Subcutaneous adipose tissue (tissue), 4 donors: ENCODE results near the gene ARHGEF2. TPM values are rescaled to one million over a fixed set of nuclear protein-coding genes. Genes with fewer than 3 reads are reported as not detected.

ENCODE experiments used
- CTCF ChIP-seq: fragments of 450-650 bp; IDR thresholded peaks from one replicate; pipeline ENCODE4 v1.5.1; 2016; ENCODE audit warnings: low read depth, mild to moderate bottlenecking, control low read depth, antibody characterized with exemption, moderate library complexity
- total RNA-seq, 4 donors: library from RNA; depleted of rRNA; stranded (reverse); fragments of >200 nt; gene quantifications; one replicate each; pipeline ENCODE4 v1.1.0, GENCODE V29; 2016

Gene ARHGEF2
- total RNA-seq, 4 donors from 2014 or later, result 77.9 to 143 (median 131) TPM

DNA sequence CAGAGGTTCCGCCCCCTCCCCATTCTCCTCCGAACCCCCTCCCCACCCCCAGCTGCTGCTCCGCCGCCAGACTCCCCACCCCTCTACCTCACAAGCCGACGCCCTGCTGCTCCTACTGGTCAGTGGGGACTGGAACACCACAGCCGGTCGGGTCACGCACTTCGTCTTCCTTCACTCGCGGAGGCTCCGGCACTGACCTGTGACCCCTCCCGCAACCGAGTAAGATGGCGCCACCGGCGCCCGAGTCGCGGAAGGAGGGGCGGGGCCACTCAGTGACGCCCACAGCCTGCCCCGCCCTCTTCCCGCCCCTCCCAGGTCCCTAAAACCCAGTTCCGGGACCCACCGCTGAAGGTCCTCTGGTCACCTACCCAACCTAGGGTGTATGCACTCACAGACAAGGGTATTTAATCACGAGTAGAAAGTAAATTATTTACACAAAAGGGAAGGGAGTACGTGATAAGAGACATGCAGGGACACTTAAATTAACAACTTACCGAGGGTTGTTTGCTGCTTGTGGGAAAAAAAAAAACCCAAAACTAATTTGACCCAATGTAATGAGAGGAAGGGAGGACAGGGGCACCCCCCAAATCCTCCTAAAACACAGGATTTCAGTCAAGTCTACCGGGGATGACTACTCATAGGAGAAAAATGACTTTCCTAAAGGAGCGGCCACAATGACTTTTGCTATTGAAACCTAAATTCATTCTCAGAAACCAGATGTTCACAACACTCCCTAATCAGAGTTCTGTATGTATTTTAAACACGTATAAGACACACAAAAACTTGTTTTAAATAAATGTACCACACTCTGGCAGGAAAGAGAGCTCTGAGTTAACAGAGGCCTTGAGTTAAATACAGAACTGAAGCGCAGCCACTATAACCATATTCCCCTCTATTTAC lies 66.9 kb downstream of the ARHGEF2 start, which contains the start of gene RIT1:
Gene RIT1, minus strand, starts transcription at position 194 of the 900 bp plus-strand sequence. CDS start 588 bp downstream, outside the sequence.
- TF ChIP-seq CTCF, result no peak

- TF ChIP-seq CTCF, result no peak
Measured at GRCh38 chr1:155910621-155911121, 67.7 kb downstream of the ARHGEF2 start.

- no peak for TF ChIP-seq CTCF
Measured at GRCh38 chr1:155909894-155910293, 68.5 kb downstream of the ARHGEF2 start.

DNA sequence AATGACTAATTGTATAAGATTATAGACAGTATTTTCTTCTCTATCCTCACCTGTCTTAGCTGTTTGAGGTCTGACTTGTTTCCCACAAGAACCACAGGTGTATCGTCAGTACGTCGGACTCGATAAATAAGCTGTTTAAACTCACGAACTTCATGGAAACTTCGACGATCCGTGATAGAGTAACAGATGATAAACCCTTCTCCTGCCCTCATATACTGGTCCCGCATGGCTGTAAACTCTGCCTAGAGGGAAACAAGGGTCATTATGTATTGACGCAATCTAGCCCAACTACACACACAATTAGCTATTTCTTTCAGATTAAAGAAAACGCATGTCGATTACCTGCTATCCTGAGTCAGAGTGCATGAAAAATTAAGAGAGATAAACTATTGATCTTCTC lies 74.1 kb downstream of the ARHGEF2 start:
- TF ChIP-seq CTCF, result no peak

- TF ChIP-seq CTCF, result no peak
Measured at GRCh38 chr1:155900161-155900560, 78.2 kb downstream of the ARHGEF2 start.

DNA sequence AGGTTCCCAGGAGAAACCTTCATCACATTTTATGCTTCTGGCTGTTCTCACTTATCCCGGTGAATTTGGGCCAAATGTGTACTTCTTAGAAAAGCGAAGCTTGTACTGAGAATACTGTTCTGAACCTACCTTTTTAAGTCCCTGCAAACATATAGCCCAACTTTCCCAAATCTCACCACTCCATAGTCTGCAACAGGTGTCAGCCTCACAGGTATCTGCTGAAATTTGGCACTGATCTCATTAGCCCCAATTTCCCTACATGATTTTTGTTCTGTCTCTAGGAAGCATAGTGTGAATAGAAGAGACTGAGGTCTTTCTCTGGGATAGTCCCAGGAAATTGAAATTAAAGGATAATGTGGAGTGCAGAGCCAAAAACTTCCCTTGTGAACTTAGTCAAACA lies 78.7 kb downstream of the ARHGEF2 start:
- no peak for TF ChIP-seq CTCF

DNA sequence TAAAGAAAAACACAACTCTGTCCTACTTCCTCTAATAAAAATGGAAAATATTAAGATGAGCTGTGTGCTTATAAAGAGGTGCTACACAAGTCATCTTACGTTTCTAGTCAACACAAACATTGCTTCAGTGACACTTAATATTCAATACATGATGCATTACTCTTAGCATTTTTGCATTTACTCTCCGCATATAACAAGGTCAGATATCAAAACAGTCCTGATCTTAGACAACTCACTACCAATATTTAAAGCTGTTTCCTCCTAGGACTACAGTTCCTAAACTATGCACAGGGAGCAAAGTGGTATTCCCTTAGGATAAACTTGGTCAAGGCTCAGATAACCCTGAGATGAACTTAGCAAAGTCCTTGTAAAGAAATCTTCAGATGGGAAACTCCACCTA lies 79.5 kb downstream of the ARHGEF2 start:
- no peak for TF ChIP-seq CTCF
